ENCODE measurements around the gene TTLL9.

Gene TTLL9

DNA sequence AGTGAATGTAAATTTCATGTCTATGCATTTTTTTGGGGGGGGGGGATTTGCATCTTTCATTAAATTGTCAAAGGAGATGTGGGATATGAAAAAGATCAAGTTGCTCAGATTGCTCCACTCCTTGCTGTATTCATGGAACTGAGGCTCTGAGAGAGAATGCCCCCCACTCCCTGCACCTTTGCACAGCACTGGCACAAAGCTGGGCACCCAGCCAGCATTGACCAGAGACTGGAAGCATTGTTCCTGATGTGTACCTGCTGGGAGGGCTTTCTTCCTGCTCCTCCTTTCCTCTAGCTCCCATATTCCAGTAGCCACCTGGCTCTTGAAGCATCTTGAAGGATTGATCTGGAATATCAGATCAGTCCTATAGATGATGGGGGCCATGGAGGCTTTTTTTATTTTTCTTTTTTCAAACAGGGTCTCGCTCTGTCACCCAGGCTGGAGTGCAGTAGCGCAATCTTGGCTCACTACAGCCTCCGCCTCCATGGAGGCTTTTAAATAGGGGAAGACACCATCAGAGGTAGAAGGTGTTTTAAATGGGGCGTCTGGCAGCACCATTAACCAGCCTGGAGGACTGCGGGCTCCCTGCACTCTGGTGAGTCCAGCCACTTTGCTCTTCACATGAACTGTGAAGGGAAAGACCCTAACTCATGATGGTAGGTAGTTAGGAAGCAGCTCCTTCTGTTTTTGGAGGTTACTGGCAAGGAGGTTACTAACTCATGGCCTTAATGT, 11.0 kb upstream of the TTLL9 start:
- no peak for DNase-seq

DNA sequence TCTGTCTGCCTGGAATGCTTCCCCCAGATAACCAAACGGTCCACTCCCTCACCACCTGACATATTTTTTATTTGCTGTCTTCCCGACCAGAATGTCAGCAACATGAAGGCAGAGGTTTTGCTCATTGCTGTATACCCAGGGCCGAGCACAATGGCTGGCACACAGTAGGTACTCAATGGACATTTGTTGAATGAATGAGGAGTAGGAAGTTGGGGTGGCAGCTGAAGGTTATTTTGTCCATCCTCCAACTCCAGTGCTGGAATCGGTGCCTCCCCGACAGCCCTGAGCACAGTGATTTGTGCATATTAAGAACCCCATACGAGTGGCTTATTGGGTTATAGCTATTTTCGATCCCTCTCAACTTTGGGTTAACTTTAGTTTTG, 10.4 kb upstream of the TTLL9 start:
- DNase-seq = no peak

DNA sequence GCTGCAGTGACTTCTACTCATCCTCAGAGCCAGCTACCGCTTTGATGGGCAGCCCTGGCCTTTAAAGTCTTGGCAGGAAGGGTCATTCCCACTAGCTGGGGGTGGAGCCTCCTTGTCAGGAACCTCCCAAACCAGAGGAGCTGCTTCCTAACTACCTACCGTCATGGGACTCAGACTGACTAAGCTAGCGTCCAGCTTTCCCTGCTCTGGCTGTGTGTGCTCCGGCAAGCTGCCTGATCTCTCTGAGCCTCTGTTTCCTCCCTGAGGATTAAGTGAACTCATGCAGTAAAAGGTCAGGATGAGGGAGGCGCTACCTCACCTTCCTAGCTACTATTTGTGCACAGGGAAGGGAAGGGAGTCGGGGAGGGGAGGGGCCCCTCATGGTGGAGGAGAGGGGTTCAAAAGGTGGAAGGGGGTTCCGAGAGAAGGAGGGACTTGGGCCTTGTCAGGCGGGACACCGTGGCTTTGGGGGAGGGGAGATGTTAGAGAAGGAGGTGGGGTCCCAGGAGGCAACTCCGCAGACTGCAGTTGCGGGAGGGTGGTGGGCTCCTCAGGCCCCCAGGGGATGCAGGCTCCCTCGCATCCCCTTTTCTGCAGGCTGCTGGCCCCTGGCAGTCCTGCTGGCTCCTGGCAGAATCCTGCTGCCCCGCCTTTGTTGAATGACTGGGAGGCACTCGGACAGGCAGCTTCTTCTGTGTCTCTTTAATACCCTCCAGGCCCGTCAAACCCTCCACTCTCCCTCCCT, 9.9 kb upstream of the TTLL9 start:
- DNase-seq = no peak

DNA sequence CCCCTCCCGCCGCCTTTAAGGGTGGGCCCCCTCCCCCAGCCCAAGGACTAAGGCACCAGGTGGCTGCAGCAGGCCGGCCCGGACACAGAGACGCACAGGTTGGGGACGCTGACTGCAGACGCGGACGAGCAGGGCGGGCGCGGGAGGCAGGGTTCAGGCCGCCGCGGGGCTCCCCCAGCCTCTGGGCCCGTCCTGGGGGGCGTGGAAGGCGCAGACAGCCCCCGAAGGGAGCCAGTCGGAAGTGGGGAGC, 9.4 kb upstream of the TTLL9 start:
- no peak for DNase-seq

DNA sequence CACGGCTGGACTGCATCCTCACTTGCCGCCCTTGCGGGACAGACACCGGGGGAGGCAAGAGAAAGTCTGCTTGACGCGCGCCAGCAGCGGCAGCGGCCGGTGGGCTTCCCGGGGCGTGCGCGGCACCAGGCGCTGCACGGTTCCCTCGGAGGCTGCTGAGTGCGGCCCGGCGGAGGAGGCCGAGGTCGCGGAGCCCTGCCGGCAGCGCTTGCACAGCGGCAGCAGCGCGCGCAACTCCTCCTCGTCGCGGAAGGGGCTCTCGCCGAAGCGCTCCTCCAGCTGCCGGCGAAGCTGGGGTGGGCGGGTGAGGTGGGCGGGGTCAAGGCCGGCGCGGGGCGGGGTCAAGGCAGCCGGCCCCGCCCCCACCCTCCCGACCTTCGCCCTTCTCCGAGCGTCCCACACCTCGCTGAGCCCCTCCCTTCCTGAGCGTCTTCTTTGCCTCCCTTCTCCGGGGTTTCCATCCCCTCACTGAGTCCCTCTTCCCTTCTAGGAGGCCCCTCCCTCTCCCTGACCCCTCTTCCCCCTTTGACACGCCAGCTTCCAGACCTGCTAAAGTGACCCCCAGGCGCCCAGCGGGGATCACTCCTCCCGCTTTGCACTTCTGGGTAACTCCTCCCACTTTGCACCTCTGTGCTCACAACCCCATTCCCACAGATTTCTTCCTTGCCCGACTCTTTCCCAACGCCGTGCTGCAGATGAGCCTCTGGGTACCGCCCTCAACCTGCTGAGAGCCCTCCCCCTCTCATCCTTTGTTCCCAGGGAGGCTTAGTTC, 8.9 kb upstream of the TTLL9 start:
- DNase-seq = no peak

DNA sequence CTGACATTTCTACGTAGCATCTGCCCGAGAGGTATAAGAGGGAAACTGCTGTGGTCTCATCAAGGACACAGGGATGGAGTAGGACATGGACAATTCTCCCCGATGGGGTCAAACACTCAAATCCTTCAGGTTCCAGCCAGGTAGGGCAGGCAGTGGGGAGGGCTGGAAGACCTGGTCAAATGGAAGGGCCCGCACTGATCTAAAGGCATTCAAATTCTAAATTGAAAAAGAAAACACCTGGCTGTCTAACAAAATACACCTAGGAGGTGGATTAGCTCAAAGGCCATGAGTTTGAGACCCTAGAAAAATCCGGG, 8.3 kb upstream of the TTLL9 start:
- no peak for DNase-seq

DNA sequence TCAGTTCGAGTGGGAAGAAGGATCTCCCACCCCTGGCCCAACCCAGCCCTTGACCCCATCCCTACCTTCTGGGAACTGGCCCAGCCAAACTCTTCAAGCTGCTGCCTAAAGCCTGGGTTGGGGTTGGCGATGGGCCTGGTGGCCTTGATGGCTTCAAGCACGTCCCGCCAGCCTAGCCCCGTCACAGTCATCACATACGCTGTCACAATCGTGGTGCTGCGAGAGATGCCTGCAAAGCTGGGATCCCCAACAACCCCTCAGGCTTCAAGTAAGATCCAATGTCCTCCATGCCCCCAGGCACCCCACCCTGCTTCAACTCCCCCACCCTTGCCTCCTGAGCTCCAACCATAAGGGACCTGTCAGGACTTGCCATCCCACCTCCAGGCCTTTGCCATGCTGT, 7.9 kb upstream of the TTLL9 start:
- no peak for DNase-seq

DNA sequence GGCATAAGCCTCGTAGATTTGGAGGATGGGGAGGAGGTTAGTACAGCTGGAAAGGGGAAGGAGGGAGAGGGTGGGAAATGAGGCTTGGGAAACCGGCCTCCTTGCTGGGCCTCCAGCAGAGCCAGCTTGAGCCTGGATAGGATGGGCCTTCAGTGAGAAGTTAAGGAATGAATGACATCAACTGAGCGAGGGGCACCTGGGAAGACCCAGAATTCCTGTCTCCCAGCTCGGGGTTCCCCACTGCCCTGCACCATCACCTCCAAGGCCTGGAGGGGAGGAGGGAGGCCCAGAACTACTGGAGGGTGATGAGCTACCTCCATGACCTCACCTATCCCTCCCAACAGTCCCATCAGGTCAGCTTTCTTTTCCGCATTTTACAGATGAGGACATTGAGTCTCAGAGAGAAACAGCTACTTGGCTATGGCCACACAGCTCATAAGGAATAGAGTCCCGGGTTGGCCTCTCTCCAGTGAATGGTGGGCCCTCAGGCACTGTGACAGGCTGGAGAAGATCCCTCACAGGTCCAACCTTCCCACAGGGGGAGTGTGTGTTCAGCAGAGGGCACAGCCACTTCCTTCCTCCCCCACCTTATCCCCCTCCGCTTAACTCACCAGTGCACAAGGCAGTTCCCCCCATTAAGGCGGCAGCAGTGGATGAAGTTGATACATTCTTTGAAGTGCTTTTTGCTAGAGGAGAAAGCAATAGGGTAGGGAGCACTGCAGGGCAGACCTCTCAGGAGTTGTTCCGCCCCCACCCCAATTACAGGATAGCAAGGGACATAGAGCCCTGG, 6.9 kb upstream of the TTLL9 start:
- DNase-seq = no peak

DNA sequence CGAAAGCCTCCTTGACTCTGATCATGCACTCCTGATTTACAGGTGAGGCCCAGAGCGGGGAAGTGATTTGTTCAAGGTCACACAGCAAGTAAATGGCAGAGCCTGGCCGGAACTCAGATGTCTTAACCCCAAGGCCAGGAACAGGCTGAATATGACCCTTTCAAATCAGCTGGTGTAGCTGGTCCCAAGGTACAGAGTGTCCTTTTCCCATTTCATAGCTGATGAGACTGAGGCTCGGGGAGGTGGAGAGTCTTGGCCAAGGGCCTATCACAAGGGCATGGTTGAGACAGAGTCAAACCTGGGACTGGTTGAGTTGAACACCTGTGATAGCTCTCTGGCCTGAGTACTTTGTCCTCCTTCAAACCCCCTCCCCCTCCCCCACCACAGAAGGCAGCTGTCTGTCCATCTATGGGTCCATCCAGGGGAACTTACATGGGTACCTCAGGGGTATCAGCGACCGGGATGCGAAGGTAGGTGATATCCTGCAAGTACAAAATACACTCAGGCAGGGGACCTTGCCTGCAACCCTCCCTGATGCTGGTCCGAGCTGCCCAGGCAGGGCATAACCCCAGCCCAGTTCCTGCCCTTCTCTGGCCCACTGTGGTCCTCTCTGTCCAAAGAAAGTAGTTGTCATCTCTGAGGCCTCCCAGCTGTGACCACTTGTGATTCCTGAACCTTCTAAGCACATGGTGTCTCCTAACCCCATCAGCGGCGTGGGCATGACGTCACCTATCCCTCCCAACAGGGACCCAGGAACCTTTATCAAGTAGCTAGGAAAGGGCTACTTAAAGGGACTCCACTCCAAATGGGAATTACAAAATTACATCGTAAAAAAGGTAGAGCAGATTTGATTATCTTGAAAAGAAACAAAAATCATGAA, 5.7 kb upstream of the TTLL9 start:
- no peak for DNase-seq

DNA sequence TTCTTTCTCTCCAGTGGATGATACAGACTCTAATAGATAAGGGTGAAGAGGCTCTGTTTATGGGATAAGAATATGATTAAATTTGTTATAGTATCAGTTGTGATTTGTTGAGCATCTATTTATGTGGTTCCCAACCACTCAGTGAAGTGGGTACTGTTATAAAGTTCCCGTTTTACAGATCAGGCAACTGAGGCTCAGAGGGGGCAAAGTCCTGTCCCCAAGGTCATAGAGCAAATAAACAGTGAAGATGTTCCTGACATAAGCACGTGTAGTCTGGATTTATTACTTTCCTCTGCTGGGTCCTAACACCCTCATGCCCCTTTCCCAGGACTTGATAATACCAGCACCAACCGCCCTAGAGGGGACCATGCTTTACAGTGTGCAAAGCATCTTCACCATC, 4.2 kb upstream of the TTLL9 start:
- no peak for DNase-seq

DNA sequence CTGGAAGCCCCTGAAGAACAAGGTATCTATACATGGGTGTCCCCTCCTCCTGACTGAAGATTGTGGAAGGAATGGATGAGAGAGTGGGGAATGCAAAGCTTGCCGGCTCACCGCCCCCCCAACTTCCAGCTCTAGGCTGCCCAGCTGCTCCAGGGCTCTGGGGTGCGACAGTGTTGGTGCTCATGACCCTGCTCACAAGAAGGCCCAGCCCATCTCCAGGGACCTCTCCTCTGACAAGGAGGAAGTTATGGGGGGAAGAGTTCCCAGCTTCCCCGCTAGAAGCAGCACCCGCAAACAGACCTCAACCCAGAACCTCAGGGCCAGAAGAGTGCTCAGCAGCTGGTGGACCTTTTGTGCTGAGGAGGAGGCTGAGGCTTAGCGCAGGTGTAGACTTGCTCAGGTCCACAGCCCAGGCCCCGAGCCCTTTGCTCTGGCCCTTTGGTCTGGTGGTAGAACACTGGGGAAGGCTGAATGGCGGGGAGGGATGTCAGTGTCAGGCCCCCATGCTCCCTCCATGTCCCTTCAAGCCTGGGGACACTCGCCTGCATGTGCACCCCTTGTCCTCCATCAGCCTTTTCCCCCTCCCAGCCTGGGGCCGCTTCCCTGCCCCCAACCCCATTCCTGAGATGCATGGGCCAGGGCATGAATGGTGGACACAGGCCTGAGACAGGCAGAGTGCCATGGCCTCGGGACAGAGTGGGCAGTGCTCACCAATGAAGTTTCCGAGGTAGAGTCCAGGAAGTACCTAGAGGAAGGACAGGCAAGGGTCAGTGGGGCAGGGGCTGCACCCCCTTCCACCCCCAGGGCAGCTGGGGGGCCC, 1.4 kb upstream of the TTLL9 start:
- DNase-seq = no peak

DNA sequence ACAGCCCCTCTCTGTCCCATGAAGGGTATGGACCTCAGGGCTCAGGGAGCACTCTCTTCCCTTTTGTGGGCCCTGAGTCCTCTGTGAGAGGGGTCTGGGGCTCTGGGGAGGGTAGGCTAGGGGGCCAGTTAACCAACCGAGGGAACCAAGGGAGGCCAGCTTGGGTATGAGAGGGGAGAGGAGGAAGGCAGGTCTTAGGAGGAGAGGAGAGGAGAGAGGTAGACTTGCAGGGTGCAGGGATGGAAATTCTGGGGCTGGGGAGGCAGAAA, 827 bp upstream of the TTLL9 start:
- no peak for DNase-seq

DNA sequence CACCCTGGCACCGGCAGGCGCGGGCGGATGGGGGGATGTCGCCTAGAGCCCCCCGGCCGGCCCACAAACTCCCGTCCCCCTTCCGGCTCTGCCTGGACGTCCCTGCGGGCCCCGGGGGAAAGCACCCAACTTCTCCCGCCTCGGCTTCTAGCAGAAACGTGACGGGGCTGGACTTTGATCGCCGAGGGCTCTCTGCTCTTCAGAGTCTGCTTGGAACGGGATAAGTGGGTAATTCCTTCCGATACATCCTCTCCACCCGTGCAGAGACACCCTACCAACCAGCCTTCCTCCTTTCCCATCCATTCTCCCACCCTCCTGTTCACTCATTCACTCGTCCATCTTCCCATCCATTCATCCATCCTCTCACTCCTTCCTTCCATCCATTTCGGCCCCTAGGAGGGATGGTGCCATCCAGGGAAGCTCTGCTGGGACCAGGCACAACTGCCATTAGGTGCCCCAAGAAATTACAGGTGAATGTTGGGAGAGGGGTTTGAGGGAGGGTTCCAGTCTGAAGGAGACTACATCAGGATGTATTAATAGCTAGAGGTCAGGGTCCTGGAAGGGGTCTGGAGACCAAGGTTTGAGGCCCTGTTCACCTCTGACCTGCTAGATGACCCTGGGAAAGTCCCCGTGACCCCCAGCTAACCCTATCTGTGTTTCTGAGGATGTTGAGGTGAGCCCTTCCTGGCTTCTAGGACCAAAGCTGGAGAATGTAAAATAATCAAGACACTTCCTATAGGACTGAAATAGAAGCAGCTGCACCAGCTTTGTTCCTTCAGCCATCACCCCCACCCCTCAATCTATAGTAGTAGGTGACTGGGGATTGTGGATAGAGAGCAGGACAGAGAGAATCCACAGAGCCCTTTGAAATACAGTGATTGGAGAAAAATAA, 538 bp downstream of the TTLL9 start:
- no peak for DNase-seq

DNA sequence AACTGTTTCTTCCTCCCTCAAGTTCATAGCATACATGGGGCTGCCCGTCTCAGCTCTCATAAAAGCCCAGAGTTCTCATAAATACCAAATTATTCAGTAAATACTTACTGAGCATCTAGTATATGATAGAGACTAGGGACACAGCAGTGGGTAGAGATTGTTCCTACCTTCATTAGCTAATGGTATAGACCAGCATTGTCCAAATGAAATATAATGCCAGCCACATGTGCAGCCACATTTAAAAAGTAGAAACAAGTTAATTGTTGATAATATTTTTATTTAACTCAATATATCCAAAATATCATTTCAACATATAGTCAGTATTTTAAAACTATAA, 1.2 kb downstream of the TTLL9 start:
- no peak for DNase-seq

DNA sequence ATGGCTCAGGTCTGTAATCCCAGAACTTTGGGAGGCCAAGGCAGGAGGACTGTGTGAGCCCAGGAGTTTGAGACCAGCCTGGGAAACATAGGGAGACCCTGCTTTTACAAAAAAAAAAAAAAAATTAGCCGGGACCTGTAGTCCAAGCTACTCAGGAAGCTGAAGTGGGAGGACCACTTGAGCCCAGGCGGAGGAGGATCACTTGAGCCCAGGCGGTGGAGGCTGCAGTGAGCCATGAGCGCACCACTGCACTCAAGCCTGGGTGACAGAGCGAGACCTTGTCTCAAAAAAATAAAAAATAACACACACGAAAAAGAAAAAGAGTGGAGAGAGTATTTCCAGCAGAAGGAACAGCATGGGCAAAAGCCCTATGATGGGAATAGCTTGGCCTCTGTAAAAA, 2.0 kb downstream of the TTLL9 start:
- no peak for DNase-seq

DNA sequence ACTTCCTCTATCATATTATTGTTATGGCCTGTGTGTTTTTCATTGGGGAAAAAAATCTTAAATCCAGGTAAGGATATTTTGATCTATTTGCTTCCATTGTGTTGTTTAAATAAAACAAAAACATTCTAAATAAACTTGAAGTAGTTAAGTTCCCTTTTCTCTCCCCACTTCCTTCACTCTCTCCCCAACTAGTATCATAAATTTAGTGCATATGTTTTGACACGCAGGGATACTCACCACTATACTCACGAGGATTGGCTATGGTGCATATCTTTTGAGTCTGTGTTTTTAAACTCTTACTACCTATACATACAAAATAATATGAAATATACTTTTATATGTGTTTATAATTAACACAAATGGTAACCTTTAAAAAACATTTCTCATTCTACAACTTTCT, 5.2 kb downstream of the TTLL9 start:
- no peak for DNase-seq

DNA sequence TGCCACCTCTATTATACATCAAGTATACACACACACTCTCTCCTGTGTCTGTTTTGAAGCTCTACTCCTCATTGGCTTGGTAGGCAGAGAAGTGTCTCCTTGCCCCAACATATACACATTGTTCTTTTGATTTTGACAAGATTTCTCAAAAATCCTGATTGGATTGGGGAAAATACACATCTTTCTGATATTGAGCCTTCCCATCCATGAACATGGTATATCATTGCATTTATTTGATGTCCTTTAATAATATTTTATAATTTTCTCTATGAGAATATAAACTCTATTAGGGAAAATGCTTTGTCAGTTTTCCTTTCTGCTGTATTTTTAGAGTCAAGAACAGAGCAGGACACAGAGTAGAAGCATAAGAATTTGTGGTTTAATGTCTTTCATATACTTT, 7.2 kb downstream of the TTLL9 start:
- DNase-seq = no peak

DNA sequence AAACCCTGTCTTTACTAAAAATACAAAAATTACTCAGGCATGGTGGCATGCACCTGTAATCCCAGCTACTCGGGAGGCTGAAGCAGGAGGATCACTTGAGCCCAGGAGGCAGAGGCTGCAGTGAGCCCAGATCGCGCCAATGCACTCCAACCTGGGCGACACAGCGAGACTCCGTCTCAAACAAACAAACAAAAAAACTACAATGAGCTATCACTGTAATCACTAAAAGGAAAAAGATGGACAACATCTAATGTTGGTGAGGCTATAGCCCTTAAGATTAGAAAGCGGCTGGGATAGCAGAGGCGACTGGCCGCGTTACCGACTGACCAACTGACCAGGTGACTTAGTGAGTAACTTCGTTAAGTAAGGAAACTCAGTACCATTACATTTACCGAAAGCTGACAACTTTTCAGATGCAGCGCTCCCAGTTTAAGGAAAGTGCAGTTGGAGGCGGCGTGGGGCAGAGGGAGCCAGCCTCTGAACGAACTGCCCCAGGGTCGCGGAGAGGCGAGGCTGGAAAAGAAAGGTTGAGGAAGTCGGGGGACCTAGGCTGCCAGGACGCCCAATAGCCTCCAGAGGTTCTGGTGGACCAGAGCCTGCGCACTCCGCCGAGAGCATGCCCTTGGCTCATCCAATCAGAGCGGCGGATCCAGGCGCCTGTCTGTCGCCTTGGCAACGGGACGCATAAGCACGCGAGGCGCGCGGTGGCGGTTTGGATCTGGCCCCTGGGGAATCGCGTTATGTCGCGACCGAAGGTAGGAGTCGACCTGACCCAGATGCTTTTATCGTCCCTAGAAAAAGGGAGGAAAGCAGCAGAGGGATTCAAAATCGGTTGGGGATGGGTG, 8.9 kb downstream of the TTLL9 start:
- DNase-seq = peak; percentile 61

DNA sequence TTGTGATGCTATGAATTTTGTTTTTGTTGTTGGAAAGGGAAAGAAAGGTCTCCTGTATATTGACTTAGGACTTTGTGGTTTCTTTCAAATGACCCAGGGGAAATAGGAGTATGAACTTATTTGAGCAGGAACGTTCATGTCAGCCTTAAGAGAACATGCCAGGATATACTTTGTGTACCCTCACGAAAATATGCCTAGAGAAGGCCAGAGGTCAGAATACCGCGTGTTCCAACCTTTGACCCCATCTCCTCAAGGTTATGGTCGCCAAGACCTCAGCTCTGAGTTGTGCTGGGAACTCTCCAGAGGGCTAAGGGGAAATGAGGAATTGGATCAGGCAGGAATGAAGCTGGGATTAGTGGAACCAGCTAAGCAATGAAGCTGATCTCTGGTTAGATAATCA, 11.5 kb downstream of the TTLL9 start:
- no peak for DNase-seq

DNA sequence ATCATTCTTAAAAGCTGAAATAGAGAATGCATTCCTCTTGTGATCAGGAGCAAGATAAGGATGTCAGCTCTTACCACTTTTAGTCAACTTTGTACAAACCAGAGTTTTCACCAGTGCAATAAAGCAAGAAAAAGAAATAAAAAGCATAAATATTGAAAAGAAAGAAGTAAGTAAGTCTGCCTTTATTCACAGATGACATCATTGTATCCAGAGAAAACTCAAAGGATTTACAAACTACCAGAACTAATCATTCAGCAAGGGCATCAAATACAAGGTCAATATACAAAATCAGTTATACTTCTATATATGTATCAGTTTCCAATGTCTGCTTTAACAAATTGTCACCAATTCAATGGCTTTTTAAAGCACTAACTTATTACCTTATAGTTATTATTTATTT, 13.4 kb downstream of the TTLL9 start:
- no peak for DNase-seq

All from GF-D8 (cell line).